OCI-M2 (cell line): ENCODE measurements around the gene PNKD.
A peak's percentile ranks its signal among the peaks of the same experiment; 100 is the strongest.

Experiments
- DNase-seq: peaks from one replicate; lab custom pipeline; 2025; ENCODE audit not compliant: unreplicated experiment; lab: John Stamatoyannopoulos, UW

Gene PNKD

DNA sequence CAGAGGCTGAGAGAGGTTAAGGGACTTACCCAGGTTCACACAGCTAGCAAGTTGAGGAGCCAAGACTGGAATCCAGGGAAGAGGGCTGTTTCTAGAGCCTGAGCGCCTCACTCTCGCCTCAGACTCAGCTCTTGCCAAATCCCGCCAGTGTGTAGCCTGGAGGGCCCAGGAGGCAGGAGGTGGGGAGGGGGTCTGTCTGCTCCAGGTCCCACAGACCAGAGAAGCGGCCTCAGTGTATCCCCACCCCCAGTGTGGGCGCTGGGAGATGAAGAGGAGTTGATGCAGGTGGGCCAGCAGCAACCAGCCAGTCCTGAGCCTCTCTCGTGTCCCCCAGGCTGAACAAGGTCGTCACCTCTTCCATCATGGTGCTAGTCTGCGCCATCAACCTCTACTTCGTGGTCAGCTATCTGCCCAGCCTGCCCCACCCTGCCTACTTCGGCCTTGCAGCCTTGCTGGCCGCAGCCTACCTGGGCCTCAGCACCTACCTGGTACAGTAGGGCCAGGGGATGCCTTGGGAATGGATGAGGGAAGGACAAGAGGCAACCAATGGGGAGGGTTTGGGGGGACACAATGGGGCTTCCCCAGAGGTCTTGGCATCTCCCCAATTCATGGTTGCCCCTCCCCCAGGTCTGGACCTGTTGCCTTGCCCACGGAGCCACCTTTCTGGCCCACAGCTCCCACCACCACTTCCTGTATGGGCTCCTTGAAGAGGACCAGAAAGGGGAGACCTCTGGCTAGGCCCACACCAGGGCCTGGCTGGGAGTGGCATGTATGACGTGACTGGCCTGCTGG lies 124.2 kb downstream of the PNKD start:
- DNase-seq: no peak

GRCh38 chr2:218395090-218395444 lies 124.7 kb downstream of the PNKD start:
- no peak for DNase-seq

- no peak for DNase-seq
These were observed 125.1 kb downstream of the PNKD start for GRCh38 chr2:218395456-218395825.

DNA sequence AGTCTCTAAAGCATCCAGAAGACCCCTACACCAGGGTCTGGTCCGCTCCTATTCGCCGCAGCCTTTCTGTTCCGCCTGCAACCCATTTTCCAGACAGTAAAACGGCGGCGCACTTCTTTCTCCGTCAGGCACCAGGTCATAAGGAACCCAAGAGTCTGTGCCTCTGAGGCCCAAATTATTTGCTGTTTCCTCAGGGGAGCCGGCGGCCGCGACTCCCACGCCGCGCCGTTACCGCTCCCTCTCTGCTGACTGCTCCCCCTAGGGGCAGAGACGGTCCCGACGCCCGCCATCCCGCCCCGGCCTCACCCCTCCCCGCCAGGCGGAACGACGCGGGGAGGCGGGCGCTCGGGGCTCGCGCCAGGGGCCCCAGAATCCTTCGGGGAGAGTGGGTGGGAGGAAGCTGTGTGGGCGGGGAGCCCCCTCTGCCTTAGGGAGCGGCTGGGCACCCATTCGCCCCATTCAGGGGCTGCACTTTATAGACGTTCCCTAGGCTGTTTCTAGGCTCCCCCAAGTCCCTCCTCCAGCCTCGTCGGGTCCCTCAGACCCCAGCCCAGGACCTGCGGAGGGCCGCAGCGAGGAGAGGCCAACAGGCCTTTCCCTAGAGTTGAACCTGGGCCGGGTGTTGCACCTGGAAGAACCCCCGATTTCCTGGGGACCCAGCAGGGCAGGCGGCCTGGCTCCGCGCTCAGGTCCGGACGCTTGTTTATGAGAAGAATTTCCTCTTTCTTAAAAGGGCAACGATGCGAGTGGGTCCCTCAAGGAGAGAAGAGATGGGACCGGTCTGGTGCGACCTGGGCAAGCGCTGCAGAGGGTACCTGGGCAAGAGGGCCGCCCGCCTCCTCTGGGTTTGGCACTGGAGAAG lies 125.7 kb downstream of the PNKD start:
- DNase-seq: peak; percentile 85
